Epithelial cell of proximal tubule (primary cell): Measurements from ENCODE around the gene GRM7. TPM values are rescaled to one million over a fixed set of nuclear protein-coding genes. Genes with fewer than 3 reads are reported as not detected.

ENCODE experiments used
- DNase-seq: peaks from one replicate; pipeline ENCODE4 v3.0.0-alpha.2; 2011; ENCODE audit warnings: low read depth
- H3K4me3 ChIP-seq: 2 replicates; pipeline ENCODE4 v1.5.1; 2011; ENCODE audit warnings: low read depth, mild to moderate bottlenecking, low read length
- total RNA-seq: library from RNA; depleted of rRNA; stranded (reverse); fragments of >200 nt; gene quantifications from 2 replicates; pipeline ENCODE4 v1.2.3, GENCODE V29; 2015
- TF ChIP-seq, protein P1 (sequence below): conservative IDR thresholded peaks from 2 replicates; pipeline ENCODE4 v1.5.1; 2012; ENCODE audit warnings: low read depth, mild to moderate bottlenecking, low read length

The GRM7 gene
- total RNA-seq, 1 donor from 2014 or later = not detected

DNA sequence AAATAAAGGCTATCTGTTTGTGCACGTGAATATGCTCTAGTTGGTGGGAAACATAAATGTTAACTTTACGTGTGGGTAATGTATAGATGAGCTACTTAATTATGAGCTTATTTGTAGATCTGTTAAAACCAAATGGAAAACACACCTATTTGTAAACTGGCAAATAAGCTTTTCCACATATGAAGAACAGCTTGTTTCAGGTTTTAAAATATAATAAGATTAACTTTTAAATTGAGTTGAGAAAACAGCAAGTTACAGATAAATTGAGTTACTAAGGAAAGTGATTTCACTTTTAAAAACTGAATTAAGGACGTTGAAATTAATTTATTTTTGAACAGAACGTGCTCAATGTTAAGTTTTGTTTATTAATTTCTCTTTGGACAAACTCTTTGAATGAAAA is 140.5 kb downstream of the GRM7 start:
- TF ChIP-seq, protein P1, sequence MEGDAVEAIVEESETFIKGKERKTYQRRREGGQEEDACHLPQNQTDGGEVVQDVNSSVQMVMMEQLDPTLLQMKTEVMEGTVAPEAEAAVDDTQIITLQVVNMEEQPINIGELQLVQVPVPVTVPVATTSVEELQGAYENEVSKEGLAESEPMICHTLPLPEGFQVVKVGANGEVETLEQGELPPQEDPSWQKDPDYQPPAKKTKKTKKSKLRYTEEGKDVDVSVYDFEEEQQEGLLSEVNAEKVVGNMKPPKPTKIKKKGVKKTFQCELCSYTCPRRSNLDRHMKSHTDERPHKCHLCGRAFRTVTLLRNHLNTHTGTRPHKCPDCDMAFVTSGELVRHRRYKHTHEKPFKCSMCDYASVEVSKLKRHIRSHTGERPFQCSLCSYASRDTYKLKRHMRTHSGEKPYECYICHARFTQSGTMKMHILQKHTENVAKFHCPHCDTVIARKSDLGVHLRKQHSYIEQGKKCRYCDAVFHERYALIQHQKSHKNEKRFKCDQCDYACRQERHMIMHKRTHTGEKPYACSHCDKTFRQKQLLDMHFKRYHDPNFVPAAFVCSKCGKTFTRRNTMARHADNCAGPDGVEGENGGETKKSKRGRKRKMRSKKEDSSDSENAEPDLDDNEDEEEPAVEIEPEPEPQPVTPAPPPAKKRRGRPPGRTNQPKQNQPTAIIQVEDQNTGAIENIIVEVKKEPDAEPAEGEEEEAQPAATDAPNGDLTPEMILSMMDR = no peak
- no peak overlapping the region for H3K4me3 ChIP-seq
- DNase-seq = no peak

DNA sequence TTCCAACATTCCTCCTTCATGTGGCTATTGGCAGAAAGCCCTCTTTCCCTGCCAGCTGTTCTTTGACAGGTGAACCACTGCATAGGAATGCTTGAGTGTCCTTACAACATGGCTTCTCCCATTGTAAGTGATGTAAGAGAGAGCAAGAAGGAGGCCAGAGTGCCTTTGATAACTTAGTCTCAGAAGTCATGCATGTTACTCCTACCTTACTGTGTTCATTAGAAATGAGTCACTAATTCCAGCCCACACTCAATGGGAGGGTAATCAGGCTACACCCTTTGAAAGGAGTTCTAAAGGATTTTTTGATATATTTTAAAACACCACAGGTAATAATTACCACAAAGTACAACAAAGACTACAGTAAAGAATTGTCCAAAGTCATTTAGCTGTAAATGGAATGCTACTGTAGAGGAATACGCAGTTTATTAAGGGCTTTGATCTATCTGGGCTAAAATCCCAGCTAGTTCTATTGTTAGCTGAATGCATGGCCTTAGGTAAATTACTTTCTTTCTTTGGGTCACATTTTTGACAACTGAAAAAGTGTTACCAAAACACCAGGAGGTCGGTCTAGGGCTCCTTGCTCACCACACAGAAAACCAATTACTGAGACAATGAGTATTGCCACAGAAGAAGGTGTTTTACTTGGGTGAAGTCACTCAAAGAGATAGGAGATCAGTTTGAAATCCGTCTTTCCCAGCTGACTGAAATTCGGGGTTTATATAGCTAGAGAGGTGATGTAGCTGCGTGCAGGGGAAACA is 154.9 kb downstream of the GRM7 start:
- peak; percentile 49 for DNase-seq
- no peak overlapping the region for H3K4me3 ChIP-seq
- TF ChIP-seq, protein P1 = no peak

DNA sequence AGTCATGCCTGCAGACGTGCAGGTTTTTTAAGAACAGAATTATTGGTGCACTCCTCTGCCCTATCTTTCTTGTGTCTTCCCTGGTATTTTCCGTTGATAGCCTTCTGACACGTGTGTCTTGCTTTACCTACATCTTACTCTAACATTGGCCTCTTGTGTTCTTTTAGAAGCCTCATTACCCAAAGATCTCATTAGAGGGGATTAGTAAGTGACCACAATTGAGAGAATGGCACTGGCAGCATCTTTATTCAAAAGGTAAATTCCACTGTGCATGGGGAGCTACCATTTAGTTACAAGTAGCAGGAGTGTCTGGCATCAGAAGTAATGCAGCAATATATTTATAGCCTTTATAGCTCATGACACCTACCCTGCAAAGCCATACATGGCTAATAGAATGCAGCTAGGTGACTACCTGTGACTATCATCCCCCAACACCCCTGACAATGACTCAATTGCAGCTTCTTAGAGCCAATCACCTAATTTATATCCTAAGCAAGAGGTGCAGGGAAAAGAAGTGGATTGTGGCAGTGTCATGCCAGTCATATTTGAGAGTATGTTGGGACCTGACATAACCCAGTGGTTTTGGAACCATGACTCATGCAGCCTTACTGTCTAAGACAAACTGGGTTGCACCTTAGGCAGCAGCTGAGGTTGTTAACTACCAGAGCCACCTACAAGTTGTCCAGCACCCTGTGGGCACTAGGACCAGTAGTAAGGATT is 164.8 kb downstream of the GRM7 start:
- TF ChIP-seq, protein P1 = no peak
- H3K4me3 ChIP-seq = no peak overlapping the region
- DNase-seq = no peak

DNA sequence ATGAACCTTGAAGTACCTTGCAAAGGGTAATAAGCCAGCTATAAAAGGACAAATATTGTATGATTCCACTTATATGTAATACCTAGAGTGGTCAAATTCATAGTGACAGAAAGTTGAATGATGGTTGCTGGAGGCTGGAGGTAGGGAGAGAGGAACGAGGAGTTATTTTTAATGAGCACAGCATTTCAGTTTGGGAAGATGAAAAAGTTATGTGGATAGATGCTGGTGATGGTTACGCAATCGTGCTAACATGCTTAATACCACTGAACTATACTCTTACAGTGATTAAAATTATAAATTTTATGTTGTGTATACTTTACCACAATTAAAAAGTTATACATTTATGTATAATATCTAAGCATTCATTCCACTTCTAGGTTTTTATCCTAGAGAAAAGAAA is 168.6 kb downstream of the GRM7 start:
- TF ChIP-seq, protein P1 = no peak
- DNase-seq = no peak

DNA sequence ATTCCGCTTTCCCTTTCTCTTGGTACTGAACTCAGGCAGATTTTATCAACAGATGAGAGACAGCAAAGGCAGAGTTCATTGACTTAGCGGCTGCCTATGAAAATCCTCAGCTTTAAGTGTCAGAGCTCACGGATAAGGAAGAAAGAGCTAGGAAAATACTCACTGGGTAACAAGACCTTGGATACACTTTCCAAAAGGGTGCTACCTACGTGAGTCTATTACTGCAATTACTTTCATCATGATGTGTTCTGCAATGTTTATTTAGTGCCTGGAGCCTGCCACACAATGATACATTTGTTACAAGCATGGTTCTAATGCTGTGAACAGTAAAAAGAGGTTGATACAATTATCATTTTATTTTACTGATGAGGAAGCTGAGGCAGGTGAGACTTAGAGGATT is 177.5 kb downstream of the GRM7 start:
- no peak overlapping the region for H3K4me3 ChIP-seq
- DNase-seq = no peak
- TF ChIP-seq, protein P1 = no peak

More for the DNA sequence above, 168.6 kb downstream of the GRM7 start:
- H3K4me3 ChIP-seq = no peak overlapping the region

DNA sequence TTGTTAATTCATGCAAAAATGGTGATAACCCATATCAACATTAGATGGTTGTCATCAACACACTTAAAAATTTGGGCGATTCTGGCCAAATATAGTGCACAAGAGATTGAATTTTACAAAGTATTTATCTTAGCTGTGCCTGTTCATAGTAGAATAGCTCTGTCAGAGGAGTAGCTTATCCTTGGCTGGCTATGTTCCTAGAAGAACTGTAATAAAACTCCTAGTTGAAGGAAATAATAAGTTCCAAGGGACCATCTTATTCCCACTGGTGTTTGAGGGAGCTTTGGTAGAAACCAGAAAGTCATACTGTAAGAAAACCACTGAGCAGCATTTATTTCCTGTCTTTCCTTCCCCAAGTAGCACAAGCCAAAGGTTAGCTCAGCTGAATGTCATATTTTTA is 201.8 kb downstream of the GRM7 start:
- TF ChIP-seq, protein P1 = no peak
- DNase-seq = no peak
- no peak overlapping the region for H3K4me3 ChIP-seq
